HG03095 (cell line): ENCODE data around the gene GRIN2D.

Experiments used
- ATAC-seq: cut with Tn5 transposase; IDR thresholded peaks from one replicate; pipeline ENCODE4 v1.9.1; 2021; ENCODE audit warnings: moderate library complexity; ENCODE audit not compliant: unreplicated experiment

The GRIN2D gene

GRCh38 chr19:48441360-48442050, 48.0 kb downstream of the GRIN2D start:
- no peak for ATAC-seq

GRCh38 chr19:48442116-48443035, 48.9 kb downstream of the GRIN2D start:
- no peak for ATAC-seq

GRCh38 chr19:48443256-48443655, 49.8 kb downstream of the GRIN2D start:
- no peak for ATAC-seq
